Endothelial cell (in vitro differentiated cells): ENCODE results near the gene SPR. TPM values are rescaled to one million over a fixed set of nuclear protein-coding genes. Genes with fewer than 3 reads are reported as not detected.

Source experiments
- DNase-seq: peaks from one replicate; pipeline ENCODE4 v3.0.0; 2021; ENCODE audit warnings: low spot score
- H3K27ac Mint-ChIP-seq: one replicate; pipeline ENCODE4 v1.8.0; 2021; ENCODE audit warnings: mixed read lengths, inconsistent platforms; ENCODE audit not compliant: unreplicated experiment
- H3K27me3 Mint-ChIP-seq: one replicate; pipeline ENCODE4 v1.8.0; 2021; ENCODE audit warnings: mild to moderate bottlenecking, moderate library complexity, mixed read lengths, inconsistent platforms; ENCODE audit not compliant: unreplicated experiment
- H3K36me3 Mint-ChIP-seq: one replicate; pipeline ENCODE4 v1.8.0; 2021; ENCODE audit warnings: mild to moderate bottlenecking, low read depth, mixed read lengths, inconsistent platforms; ENCODE audit not compliant: unreplicated experiment
- H3K4me1 Mint-ChIP-seq: one replicate; pipeline ENCODE4 v1.8.0; 2021; ENCODE audit warnings: mild to moderate bottlenecking, mixed read lengths, inconsistent platforms; ENCODE audit not compliant: unreplicated experiment
- H3K4me3 Mint-ChIP-seq: one replicate; pipeline ENCODE4 v1.8.0; 2021; ENCODE audit warnings: mild to moderate bottlenecking, mixed read lengths, inconsistent platforms; ENCODE audit not compliant: unreplicated experiment
- H3K9me3 Mint-ChIP-seq: one replicate; pipeline ENCODE4 v1.8.0; 2021; ENCODE audit warnings: mixed read lengths, inconsistent platforms; ENCODE audit not compliant: unreplicated experiment
- CTCF ChIP-seq: fragments of 200-600 bp; sonication (generic); IDR thresholded peaks from one replicate; pipeline ENCODE4 v1.5.0; 2021; ENCODE audit warnings: antibody characterized with exemption; ENCODE audit not compliant: unreplicated experiment
- total RNA-seq: library from RNA; stranded (reverse); fragmentation: NEBNext Ultra II Directional; extraction: Animal tissue kit (Norgen Biotek cat#: 25700); gene quantifications from one replicate; pipeline ENCODE4 v1.2.1, GENCODE V29; 2021; ENCODE audit not compliant: unreplicated experiment

Gene SPR
- total RNA-seq, 1 donor from 2014 or later, result 12.2 TPM

- Mint-ChIP-seq H3K4me3 (no peak overlapping the region), H3K36me3 (no peaks in the 10 kb centered on the region), H3K27ac (no peak overlapping the region), H3K9me3 (no peaks in the 10 kb centered on the region), H3K27me3 (peaks cover 3% of the 10 kb centered on the region), H3K4me1 (peaks cover 8% of the 10 kb centered on the region)
- no peak for DNase-seq
- no peak for TF ChIP-seq CTCF
Observed at GRCh38 chr2:72932045-72932740, 45.0 kb downstream of the SPR start.

DNA sequence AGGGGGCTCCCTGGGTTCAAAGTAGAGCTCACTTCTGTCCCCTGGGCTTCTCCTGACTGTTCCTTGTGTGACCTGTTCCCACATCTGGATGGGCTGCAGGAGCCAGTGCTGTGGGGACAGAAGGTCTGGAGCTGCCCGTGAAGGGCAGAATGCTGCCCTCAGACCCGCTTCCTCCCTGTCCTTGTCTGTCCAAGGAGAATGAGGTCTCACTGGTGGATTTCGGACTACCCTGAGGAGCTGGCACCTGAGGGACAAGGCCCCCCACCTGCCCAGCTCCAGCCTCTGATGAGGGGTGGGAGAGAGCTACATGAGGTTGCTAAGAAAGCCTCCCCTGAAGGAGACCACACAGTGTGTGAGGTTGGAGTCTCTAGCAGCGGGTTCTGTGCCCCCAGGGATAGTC, 45.6 kb downstream of the SPR start:
- no peaks in the 10 kb centered on the region for H3K9me3 Mint-ChIP-seq
- peaks cover 8% of the 10 kb centered on the region for H3K4me1 Mint-ChIP-seq
- no peaks in the 10 kb centered on the region for H3K36me3 Mint-ChIP-seq
- TF ChIP-seq CTCF, result no peak
- peaks cover 7% of the 10 kb centered on the region for H3K27me3 Mint-ChIP-seq
- H3K4me3 Mint-ChIP-seq, result no peak overlapping the region
- no peak for DNase-seq
- H3K27ac Mint-ChIP-seq, result no peak overlapping the region

DNA sequence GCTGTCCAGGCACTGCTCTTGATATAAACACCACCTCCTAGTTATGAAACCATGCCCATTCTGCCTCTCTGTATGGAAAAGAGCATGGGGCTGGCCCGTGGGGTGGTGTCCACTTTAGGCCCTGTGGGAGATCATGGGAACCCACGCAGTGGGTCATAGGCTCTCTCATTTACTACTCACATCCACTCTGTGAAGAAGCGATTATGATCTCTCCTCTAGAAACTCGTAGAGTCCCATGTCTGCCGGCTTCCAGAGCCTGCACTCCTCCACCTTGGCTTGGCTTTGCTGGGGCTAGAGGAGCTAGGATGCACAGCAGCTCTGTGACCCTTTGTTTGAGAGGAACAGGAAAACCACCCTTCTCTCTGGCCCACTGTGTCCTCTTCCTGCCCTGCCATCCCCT, 46.0 kb downstream of the SPR start:
- no peak for DNase-seq
- no peak for TF ChIP-seq CTCF
- Mint-ChIP-seq H3K9me3 (no peaks in the 10 kb centered on the region), H3K36me3 (no peaks in the 10 kb centered on the region), H3K27ac (no peak overlapping the region), H3K27me3 (peaks cover 8% of the 10 kb centered on the region), H3K4me3 (no peak overlapping the region), H3K4me1 (peaks cover 8% of the 10 kb centered on the region)

GRCh38 chr2:72933646-72934151, 46.5 kb downstream of the SPR start:
- no peaks in the 10 kb centered on the region for H3K9me3 Mint-ChIP-seq
- peaks cover 9% of the 10 kb centered on the region for H3K27me3 Mint-ChIP-seq
- H3K36me3 Mint-ChIP-seq, result peaks cover under 1% of the 10 kb centered on the region
- no peak for DNase-seq
- no peak for TF ChIP-seq CTCF
- H3K27ac Mint-ChIP-seq, result no peak overlapping the region
- H3K4me3 Mint-ChIP-seq, result no peak overlapping the region
- peaks cover 8% of the 10 kb centered on the region for H3K4me1 Mint-ChIP-seq
